ENCODE measurements around the gene ZNF821. TPM values are rescaled to one million over a fixed set of nuclear protein-coding genes. Genes with fewer than 3 reads are reported as not detected.
"Not testable (repeated sequence)": the region's sequence is repeated elsewhere in the genome, so short reads cannot be mapped to it uniquely, and the experiment has no call there.

The ZNF821 gene
- total RNA-seq, 1 donor from 2014 or later, result 6.6 TPM

- no peak for DNase-seq
Measured at GRCh38 chr16:71902656-71903365, 18.8 kb upstream of the ZNF821 start.

DNA sequence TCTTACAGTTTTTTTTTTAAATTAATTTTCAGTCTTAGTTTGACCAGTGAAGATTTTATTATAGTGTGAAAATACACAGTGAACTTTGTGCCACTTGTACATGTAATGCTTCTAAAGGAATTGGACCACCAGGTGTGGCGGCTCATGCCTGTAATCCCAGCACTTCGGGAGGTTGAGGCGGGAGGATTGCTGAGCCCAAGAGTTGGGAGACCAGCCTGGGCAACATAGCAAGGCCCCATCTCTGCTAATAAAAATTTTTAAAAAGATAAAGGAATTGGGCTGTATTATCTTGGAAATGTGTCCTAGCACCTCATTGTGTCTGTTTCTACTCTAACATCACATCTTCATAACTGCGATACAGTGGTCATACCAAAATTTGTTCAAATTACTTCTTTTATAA lies 15.2 kb upstream of the ZNF821 start:
- no peak for DNase-seq

GRCh38 chr16:71896764-71897368 lies 12.9 kb upstream of the ZNF821 start:
- DNase-seq, result no peak

DNA sequence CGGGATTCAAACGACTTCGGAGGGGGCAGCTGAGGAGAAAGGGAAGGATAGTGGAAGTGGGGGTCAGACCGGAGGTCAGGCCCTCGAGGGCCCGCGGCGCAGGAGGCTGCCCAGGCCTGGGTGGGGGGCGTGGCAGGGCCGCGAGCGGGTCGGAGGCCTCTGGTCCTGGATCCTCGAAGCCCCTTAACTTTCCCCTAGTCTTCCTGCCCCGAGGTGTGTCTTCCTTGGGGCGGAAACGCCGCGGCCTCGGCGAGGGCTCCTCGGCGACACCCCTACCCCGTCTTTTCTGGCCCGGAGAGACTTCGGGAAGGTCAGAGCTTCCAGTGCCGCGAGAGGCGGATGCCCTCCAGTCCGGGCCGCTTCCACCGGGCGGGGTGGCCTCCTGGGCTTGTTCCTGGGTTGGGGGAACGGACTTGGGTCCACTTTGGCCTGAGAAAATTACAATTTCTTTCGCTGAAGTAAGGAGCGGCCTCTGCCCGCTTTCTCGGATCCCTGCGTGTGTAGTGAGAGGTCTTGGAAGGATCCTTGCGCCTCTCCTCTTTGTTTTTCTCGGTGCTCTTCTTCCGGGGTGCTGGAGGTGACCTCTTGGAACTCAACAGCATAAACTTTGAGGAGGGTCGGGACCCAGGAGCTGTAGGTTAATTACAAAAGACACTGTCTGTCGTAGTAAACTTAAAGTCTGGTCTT lies 11.8 kb upstream of the ZNF821 start:
- DNase-seq, result peak; percentile 44

- peak; percentile 99 for DNase-seq
Measured at GRCh38 chr16:71894921-71895678, 11.1 kb upstream of the ZNF821 start, which contains the start of gene IST1. TSS of gene IST1 (plus strand) at chr16:71895531. CDS start at chr16:71915641, 20,110 bp downstream.

DNA sequence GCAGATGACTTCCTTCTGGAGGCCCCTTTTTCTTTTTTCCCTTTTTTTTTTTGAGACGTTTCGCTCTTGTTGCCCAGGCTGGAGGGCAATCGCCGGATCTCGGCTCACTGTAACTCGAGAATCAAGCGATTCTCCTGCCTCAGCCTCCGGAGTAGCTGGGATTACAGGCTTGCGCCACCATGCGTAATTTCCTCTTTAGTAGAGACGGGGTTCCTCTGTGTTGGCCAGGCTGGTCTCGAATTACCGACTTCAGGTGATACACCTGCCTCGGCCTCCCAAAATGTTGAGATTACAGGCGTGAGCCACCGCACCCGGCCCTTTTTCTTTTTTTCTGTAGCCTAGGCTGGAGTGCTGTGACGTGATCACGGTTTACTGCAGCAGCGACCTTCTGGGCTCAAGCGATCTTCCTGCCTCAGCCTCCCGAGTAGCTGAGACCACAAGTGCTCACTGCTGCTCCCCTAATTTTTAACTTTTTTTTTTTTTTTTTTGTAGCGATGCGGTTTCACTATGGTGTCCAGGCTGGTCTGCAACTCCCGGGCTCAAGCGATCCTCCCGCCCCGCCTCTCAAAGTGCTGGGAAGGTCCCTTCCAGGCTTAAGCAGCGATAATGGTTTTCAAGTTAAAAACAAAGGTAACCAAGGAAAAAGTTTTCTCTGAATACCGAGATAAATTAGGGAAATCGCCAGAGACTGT lies 10.4 kb upstream of the ZNF821 start:
- peak; percentile 62 for DNase-seq

- DNase-seq, result no peak
Measured at GRCh38 chr16:71893888-71894228, 9.9 kb upstream of the ZNF821 start.

DNA sequence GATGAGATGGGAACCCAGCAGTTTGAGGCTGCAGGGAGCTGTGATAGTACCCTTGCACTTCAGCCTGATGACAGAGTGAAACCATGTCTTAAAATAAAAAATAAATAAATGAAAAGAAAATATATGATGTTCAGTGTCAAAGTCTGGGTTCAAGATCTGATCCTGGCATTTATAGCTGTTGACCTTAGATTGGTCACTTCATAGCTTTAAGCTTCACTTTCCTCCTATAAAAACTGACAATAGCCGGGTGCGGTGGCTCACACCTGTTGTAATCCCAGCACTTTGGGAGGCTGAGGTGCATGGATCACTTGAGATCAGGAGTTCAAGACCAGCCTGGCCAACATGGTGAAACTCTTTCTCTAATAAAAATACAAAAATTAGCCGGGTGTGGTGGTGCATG lies 5.2 kb upstream of the ZNF821 start:
- DNase-seq, result no peak

GRCh38 chr16:71885261-71885650 lies 1.3 kb upstream of the ZNF821 start:
- DNase-seq, result no peak

- DNase-seq, result peak; percentile 68
Measured at GRCh38 chr16:71883168-71883848, 674 bp downstream of the ZNF821 start.

DNA sequence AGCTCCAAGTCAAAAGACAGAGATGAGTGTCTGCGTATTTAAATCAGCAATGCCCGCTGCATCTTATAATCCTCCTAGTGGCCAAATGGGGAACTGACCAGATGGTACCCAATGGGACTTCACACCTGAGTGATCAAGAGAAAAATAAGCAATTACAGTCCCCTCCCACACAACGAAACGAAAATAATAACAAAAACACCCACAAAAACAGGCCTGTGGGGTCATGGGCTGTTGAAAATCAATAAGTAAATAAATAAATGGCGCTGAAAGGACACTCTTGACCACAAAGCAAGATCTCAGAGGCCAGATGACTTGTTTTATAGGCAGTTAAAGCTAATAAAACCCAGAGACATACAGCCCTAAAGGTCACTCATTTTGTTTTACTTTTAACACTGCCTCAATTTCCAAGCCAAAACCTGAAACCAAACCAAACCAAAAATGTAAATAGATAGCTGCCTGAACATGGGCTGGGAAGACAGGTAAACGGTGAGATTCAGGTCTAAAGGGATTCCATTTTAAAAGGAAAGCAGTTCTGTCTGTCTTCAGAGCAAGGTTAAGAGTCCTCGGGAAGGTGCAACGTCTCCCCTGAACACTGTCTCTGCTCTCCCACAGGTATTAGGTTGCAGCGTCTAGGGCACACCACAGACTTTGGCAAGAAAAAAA lies 1.3 kb downstream of the ZNF821 start:
- peak; percentile 86 for DNase-seq

DNA sequence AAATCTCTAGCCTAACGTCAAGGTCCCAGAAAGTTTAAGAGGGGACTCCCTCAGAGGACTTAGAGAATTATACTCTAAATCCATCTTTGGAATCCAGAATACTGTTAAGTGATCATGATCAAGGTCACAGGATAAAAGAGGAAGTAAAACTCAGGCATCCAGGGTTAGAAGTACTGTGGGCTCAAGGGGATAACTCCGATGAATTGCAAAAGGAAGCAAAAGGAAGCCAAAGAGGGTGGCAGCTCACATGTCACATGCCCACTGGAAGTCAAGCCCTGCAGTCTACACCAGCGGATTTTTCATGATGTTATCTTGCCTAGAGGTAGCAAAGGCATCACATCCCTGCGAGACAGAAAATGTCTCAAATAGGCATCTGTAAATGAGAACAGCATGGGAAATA lies 3.8 kb downstream of the ZNF821 start:
- DNase-seq, result no peak

DNA sequence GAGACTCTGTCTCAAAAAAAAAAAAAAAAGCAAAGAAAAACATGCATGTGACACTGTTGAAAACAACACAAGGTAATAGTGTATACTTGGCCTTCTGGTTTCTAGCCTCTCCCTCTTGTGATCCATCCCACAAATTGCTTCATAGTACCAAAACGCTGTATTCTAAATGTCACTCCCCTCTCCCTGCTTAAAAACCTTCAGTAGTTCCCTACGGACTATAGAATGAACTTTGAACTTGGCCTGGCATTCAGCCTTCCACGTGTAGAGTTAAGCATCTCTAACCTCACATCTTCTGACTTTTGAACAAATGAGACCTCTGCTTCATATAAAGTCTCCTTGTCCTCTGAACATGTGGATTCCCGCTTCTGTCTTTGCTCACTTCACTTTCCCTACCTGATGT lies 5.1 kb downstream of the ZNF821 start:
- no peak for DNase-seq

DNA sequence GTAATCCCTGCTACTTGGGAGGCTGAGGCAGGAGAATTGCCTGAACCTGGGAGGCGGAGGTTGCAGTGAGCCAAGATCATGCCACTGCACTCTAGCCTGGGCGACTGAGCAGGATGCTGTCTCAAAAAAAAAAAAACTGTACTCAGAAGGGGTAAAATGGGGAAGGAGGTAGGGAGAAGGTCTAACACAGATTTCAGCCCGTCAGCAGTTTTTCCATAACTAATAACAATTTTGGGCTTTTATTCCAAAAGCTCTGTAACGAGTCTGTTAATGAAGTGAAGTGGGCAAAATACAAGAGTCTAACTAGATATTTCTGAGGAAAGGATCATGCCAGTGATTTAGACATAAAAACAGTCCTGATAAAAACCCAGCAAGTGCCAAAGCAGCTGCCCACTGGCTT lies 10.8 kb downstream of the ZNF821 start:
- no peak for DNase-seq

- DNase-seq, result no peak
Measured at GRCh38 chr16:71870818-71871217, 13.2 kb downstream of the ZNF821 start.

DNA sequence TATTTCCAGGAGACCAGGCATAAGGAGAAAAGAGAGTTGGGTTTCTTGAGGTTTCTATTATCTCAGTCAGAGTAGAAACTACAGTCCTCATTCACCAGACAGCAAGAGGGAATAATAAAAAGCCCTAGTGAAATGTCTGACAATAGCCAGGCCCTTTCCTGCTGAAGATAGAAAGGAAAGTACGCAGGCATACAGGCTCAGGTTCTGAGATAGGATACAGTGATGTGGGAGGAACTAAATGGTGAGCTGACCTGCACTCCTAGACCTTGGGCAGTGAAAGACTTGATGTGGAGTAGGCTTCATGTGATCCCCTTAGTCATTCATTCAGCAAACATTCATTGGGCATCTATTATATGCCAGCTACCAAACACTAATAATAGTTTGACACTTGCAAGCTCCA lies 14.9 kb downstream of the ZNF821 start:
- no peak for DNase-seq

DNA sequence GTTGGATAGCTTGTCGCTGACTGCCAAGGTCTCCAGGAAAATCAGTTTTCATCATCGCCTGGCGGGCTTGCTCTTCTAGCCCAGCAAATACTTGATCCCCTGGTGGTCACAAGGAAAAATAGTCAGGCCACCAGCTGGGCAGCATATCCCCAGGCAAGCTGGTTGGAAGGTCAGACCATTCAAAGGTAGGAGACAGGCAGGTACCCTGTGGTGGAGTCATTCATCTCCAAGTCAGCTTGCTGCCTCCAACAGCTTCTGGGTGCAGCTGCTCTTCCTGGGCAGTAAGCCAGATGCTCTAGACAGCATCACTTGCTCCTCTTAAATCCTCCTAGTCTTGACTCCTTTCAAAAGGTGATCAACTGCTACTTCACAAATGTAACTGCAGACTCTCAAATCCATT lies 16.0 kb downstream of the ZNF821 start:
- peak; percentile 43 for DNase-seq

DNA sequence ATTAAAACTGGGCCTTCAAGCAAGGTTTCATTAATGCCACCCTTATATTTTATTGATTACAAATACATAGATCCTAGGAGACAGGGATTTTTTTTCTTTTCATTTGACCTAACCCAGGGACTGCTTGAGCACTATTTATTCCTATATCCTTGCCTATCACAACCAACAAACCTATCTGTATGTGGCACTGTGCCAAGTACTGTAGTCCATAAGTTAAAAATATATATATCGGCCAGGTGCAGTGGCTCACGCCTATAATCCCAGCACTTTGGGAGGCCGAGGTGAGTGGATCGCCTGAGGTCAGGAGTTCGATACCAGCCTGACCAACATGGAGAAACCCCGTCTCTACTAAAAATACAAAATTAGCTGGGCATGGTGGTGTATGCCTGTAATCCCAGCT lies 16.8 kb downstream of the ZNF821 start:
- not testable (repeated sequence) for DNase-seq

- no peak for DNase-seq
Measured at GRCh38 chr16:71865173-71865863, 18.7 kb downstream of the ZNF821 start.

- no peak for DNase-seq
Measured at GRCh38 chr16:71863995-71864394, 20.0 kb downstream of the ZNF821 start.
